SJSA1 (cell line): ENCODE data around the gene SDHC. TPM values are rescaled to one million over a fixed set of nuclear protein-coding genes. Genes with fewer than 3 reads are reported as not detected.
"Not testable (repeated sequence)": the region's sequence is repeated elsewhere in the genome, so short reads cannot be mapped to it uniquely, and the experiment has no call there.

Source experiments
- DNase-seq, 2 experiments: peaks; one replicate each; pipeline ENCODE4 v3.0.0-alpha.2; 2015 to 2020; ENCODE audit warnings: low spot score in 2 of 2, low read depth in 1 of 2
- H3K27ac ChIP-seq: fragments of 250-450 bp; sonication (Bioruptor Pico); 2 replicates; pipeline ENCODE4 v1.5.1; 2020; ENCODE audit warnings: mild to moderate bottlenecking, moderate library complexity
- H3K27me3 ChIP-seq: fragments of 250-450 bp; sonication (Bioruptor Pico); replicated peaks from 2 replicates; pipeline ENCODE4 v1.5.1; 2020; ENCODE audit warnings: mild to moderate bottlenecking, moderate library complexity
- H3K36me3 ChIP-seq: fragments of 250-450 bp; sonication (Bioruptor Pico); 2 replicates; pipeline ENCODE4 v1.5.1; 2020; ENCODE audit warnings: mild to moderate bottlenecking
- H3K4me1 ChIP-seq: fragments of 250-450 bp; sonication (Bioruptor Pico); replicated peaks from 2 replicates; pipeline ENCODE4 v1.6.1; 2021; ENCODE audit warnings: mild to moderate bottlenecking
- H3K4me3 ChIP-seq: fragments of 250-450 bp; sonication (Bioruptor Pico); 2 replicates; pipeline ENCODE4 v1.5.1; 2020; ENCODE audit warnings: mild to moderate bottlenecking
- H3K9me3 ChIP-seq: fragments of 250-450 bp; sonication (Bioruptor Pico); replicated peaks from 2 replicates; pipeline ENCODE4 v1.5.1; 2020; ENCODE audit warnings: mild to moderate bottlenecking
- total RNA-seq: library from RNA; depleted of rRNA; stranded (reverse); fragments of >200 nt; shearing (Covaris generic); gene quantifications from 2 replicates; pipeline ENCODE4 v1.2.3, GENCODE V29; 2014

SDHC gene
- total RNA-seq, 1 experiment from 2014 or later = 20.3 TPM

DNA sequence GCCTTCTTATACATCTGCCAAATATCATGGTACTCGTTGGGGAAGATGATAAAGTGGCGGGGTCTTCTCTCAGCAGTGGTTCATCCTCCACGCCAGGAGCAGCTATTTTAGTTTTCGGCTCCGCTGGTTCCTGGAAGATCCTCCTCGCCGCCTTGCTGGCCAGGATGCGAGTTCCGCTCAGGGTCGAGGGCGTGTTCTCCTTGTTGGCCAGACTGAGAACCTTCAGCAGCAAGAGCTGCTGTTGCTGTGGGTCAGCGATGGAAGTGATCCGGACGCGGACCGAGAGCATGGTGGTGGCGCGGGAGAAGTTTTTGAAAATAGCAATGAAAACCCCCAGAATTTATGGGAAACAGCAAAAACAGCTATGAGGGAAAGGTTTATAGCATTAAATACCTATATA, 64.9 kb downstream of the SDHC start:
- H3K4me3 ChIP-seq = no peak overlapping the region
- DNase-seq = peak in 1 of 2 experiments; percentile 34

DNA sequence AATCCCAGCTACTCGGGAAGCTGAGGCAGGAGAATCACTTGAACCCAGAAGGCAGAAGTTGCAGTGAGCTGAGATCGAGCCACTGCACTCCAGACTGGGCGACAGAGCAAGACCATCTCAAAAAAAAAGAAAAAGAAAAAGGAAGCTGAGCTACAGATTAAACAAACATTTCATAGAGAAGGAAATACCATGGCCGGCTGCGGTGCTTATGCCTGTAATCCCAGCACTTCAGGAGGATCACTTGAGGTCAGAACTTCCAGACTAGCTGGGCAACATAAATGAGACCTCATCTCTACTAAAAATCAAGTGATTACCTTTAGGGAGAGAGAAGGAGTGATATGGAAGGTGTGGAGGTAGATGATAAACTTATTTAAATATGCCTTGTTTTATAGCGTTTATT, 67.5 kb downstream of the SDHC start:
- no peak for DNase-seq
- no peaks in the 10 kb centered on the region for H3K27me3 ChIP-seq
- no peaks in the 10 kb centered on the region for H3K4me1 ChIP-seq
- H3K27ac ChIP-seq = no peak overlapping the region
- no peaks in the 10 kb centered on the region for H3K9me3 ChIP-seq
- no peaks in the 10 kb centered on the region for H3K36me3 ChIP-seq
- H3K4me3 ChIP-seq = no peak overlapping the region

More for the DNA sequence above, 64.9 kb downstream of the SDHC start:
- Histone ChIP-seq H3K27me3 (no peaks in the 10 kb centered on the region), H3K36me3 (no peaks in the 10 kb centered on the region), H3K4me1 (no peaks in the 10 kb centered on the region), H3K27ac (no peak overlapping the region), H3K9me3 (no peaks in the 10 kb centered on the region)

GRCh38 chr1:161382214-161383019, 68.2 kb downstream of the SDHC start:
- H3K4me1 ChIP-seq = no peaks in the 10 kb centered on the region
- DNase-seq = peak in 1 of 2 experiments; percentile 41
- no peak overlapping the region for H3K4me3 ChIP-seq
- H3K27me3 ChIP-seq = no peaks in the 10 kb centered on the region
- no peaks in the 10 kb centered on the region for H3K9me3 ChIP-seq
- no peak overlapping the region for H3K27ac ChIP-seq
- H3K36me3 ChIP-seq = no peaks in the 10 kb centered on the region

DNA sequence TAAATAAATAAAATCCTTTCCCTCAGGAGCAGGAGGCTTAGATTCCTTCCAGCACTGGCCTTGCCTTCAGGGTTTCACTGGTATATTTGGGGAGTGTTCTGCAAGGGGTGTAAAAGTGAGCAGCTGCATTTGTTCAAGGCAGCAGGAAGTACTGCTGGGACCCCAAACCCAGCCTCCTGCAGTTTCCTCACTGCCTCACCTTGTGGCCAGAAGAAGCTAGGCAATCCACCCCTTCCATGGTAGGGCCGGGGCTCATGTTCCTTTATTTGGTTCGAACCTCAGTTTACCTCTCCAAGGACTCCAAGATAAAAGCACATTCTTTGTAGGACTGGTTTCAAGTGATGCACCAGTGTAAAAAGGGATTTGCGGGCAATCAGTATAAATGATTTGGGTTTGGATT, 74.5 kb downstream of the SDHC start:
- no peaks in the 10 kb centered on the region for H3K27me3 ChIP-seq
- no peak overlapping the region for H3K27ac ChIP-seq
- no peaks in the 10 kb centered on the region for H3K9me3 ChIP-seq
- no peak overlapping the region for H3K4me3 ChIP-seq
- peaks cover 12% of the 10 kb centered on the region for H3K4me1 ChIP-seq
- no peak for DNase-seq
- H3K36me3 ChIP-seq = 0 out of 2 replicates have a peak, but pooled peaks cover 3% of the 10 kb centered on the region

GRCh38 chr1:161389158-161389557, 75.0 kb downstream of the SDHC start:
- Histone ChIP-seq H3K4me1 (peaks cover 12% of the 10 kb centered on the region), H3K27ac (peak overlapping the region; percentile 94), H3K4me3 (peak overlapping the region; percentile 66)
- H3K27me3 ChIP-seq, H3K36me3 ChIP-seq, H3K9me3 ChIP-seq: not testable (repeated sequence)
- DNase-seq = peak in 1 of 2 experiments; percentile 31

DNA sequence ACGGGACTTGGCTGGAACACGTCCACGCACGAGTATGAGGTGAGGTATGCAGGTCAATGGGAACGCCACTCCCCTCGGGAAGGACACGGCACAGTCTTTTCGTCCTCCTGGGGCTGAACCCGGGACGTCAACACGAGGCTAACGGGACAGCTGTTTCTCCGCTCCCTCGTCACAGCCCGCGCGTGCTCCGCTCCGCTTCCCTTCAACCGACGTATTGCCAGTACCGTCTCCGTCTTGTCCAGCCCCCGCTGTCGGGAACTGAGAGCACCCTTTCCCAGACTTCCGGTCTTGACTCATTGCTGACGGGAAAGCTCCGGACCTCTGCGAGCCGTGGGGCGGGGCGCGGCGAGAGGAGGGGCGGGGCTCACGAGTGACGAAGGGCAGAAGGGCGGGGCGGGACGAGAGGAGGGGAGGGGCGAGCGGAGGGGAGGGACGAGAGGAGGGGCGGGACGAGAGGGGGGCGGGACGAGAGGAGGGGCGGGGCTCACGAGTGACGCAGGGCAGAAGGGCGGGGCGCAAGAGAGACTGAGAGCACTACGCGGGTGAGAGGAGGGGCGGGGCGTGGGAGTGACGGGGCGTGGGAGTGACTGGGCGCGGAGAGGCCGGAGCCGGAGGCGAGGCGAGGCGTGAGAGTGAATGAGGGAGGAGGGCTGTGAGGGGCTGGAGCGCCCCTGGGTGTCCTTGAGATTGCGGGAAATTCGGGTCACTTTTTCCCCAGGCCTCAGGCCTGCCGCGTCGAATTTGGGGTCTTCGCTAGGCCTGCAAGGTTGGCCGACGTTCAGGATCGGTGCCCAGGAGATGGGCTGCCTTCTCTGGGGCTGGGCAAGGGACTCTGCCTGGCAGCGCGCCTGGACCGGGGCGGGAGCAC, 75.7 kb downstream of the SDHC start:
- Histone ChIP-seq H3K27ac (peak overlapping the region; percentile 94), H3K4me1 (peaks cover 12% of the 10 kb centered on the region), H3K36me3 (0 out of 2 replicates have a peak, but pooled peaks cover 3% of the 10 kb centered on the region), H3K27me3 (no peaks in the 10 kb centered on the region), H3K4me3 (peak overlapping the region; percentile 66), H3K9me3 (no peaks in the 10 kb centered on the region)
- DNase-seq = peak; percentile 91 to 98

- Histone ChIP-seq H3K9me3 (no peaks in the 10 kb centered on the region), H3K4me1 (peaks cover 12% of the 10 kb centered on the region), H3K4me3 (peak overlapping the region; percentile 66), H3K27ac (peak overlapping the region; percentile 61), H3K36me3 (0 out of 2 replicates have a peak, but pooled peaks cover 3% of the 10 kb centered on the region), H3K27me3 (no peaks in the 10 kb centered on the region)
- no peak for DNase-seq
These were observed 76.3 kb downstream of the SDHC start for GRCh38 chr1:161390559-161390858.

GRCh38 chr1:161391136-161391535, 77.0 kb downstream of the SDHC start:
- H3K27me3 ChIP-seq, H3K9me3 ChIP-seq, H3K36me3 ChIP-seq, H3K27ac ChIP-seq, H3K4me3 ChIP-seq: not testable (repeated sequence)
- H3K4me1 ChIP-seq = peaks cover 12% of the 10 kb centered on the region
- peak in 1 of 2 experiments; percentile 4 for DNase-seq

- H3K4me3 ChIP-seq = no peak overlapping the region
- no peaks in the 10 kb centered on the region for H3K27me3 ChIP-seq
- H3K9me3 ChIP-seq = no peaks in the 10 kb centered on the region
- 0 out of 2 replicates have a peak, but pooled peaks cover 3% of the 10 kb centered on the region for H3K36me3 ChIP-seq
- no peak overlapping the region for H3K27ac ChIP-seq
- DNase-seq = peak in 1 of 2 experiments; percentile 11
- peaks cover 12% of the 10 kb centered on the region for H3K4me1 ChIP-seq
These were observed 77.4 kb downstream of the SDHC start for GRCh38 chr1:161391611-161392010.

- peak in 1 of 2 experiments; percentile 5 for DNase-seq
- no peak overlapping the region for H3K4me3 ChIP-seq
- H3K4me1 ChIP-seq = peaks cover 19% of the 10 kb centered on the region
- H3K36me3 ChIP-seq = 0 out of 2 replicates have a peak, but pooled peaks cover 3% of the 10 kb centered on the region
- no peaks in the 10 kb centered on the region for H3K27me3 ChIP-seq
- 0 out of 2 replicates have a peak, but pooled peaks cover 3% of the 10 kb centered on the region for H3K9me3 ChIP-seq
- no peak overlapping the region for H3K27ac ChIP-seq
These were observed 79.0 kb downstream of the SDHC start for GRCh38 chr1:161393151-161393550.

DNA sequence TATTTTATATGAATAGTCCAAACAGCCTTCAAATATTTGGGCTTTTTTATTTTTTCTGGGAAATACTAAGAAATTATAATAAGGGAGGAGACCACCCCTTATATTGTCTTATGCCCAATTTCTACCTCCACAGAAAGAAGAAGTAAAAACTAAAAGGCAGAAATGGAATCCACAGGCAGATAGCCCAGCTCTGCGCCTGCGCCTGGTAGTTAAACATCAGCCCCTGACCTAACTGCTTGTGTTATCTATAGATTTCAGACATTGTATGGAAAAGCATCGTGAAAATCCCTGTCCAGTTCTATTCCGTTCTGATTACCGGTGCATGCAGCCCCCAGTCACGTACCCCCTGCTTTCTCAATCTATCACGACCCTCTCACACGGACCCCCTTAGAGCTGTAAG, 82.9 kb downstream of the SDHC start:
- H3K27ac ChIP-seq, H3K36me3 ChIP-seq, DNase-seq, H3K27me3 ChIP-seq, H3K9me3 ChIP-seq, H3K4me3 ChIP-seq: not testable (repeated sequence)
- H3K4me1 ChIP-seq = peaks cover 18% of the 10 kb centered on the region

- 0 out of 2 replicates have a peak, but pooled peaks cover 3% of the 10 kb centered on the region for H3K9me3 ChIP-seq
- H3K27me3 ChIP-seq = no peaks in the 10 kb centered on the region
- DNase-seq = no peak
- H3K4me1 ChIP-seq = peaks cover 18% of the 10 kb centered on the region
- peak overlapping the region; percentile 51 for H3K4me3 ChIP-seq
- H3K36me3 ChIP-seq = no peaks in the 10 kb centered on the region
- peak overlapping the region; percentile 99 for H3K27ac ChIP-seq
These were observed 84.7 kb downstream of the SDHC start for GRCh38 chr1:161398900-161399256.

- Histone ChIP-seq H3K27ac (peak overlapping the region; percentile 99), H3K9me3 (0 out of 2 replicates have a peak, but pooled peaks cover 3% of the 10 kb centered on the region), H3K27me3 (no peaks in the 10 kb centered on the region), H3K36me3 (no peaks in the 10 kb centered on the region), H3K4me3 (peak overlapping the region; percentile 51), H3K4me1 (peaks cover 18% of the 10 kb centered on the region)
- DNase-seq = peak; percentile 92 to 98
These were observed 85.2 kb downstream of the SDHC start for GRCh38 chr1:161399257-161399998.
